Activated CD4-positive, alpha-beta T cell treated with anti-CD3 and anti-CD28 coated beads, Interleukin-2, Interleukin-6, amounts not matched to agents 100 ng/mL and 50 ng/mL, durations not matched to agents 16 hours and 8 hours (primary cell): ENCODE data around the gene KIF18B.

Source experiments
- DNase-seq: peaks from one replicate; pipeline ENCODE4 v3.0.0-alpha.2; 2020

The KIF18B gene

GRCh38 chr17:44915862-44916780 lies 31.5 kb downstream of the KIF18B start:
- DNase-seq = no peak

- DNase-seq = no peak
Observed at GRCh38 chr17:44915321-44915726, 32.2 kb downstream of the KIF18B start, which contains the start of gene GFAP. Gene GFAP (minus strand): TSS chr17:44915500. CDS start chr17:44915486, 14 bp downstream.

- DNase-seq = no peak
Observed at GRCh38 chr17:44914698-44915271, 32.8 kb downstream of the KIF18B start.

- DNase-seq = no peak
Observed at GRCh38 chr17:44914148-44914547, 33.4 kb downstream of the KIF18B start.

GRCh38 chr17:44913676-44914075 lies 33.9 kb downstream of the KIF18B start:
- DNase-seq = no peak

- no peak for DNase-seq
Observed at GRCh38 chr17:44912763-44913544, 34.6 kb downstream of the KIF18B start.

- DNase-seq = peak; percentile 54
Observed at GRCh38 chr17:44911133-44912001, 36.2 kb downstream of the KIF18B start.

- no peak for DNase-seq
Observed at GRCh38 chr17:44910231-44911106, 37.1 kb downstream of the KIF18B start.

GRCh38 chr17:44909681-44910144 lies 37.9 kb downstream of the KIF18B start:
- DNase-seq = no peak

GRCh38 chr17:44908761-44909326 lies 38.7 kb downstream of the KIF18B start:
- no peak for DNase-seq

- DNase-seq = no peak
Observed at GRCh38 chr17:44907729-44908470, 39.7 kb downstream of the KIF18B start.

- no peak for DNase-seq
Observed at GRCh38 chr17:44906763-44907728, 40.5 kb downstream of the KIF18B start.

GRCh38 chr17:44906010-44906646 lies 41.4 kb downstream of the KIF18B start:
- no peak for DNase-seq

GRCh38 chr17:44905006-44906000 lies 42.3 kb downstream of the KIF18B start:
- DNase-seq = no peak

GRCh38 chr17:44904001-44904984 lies 43.3 kb downstream of the KIF18B start:
- DNase-seq = no peak
